Stomach (tissue), 4 donors: ENCODE data around the gene SLC28A1.

Experiments
- CTCF ChIP-seq, 7 experiments: fragments of 450-650 bp in 4 of 7; fragments of 200-600 bp in 3 of 7; sonication (generic) in 3 of 7; IDR thresholded peaks; one replicate each; pipeline ENCODE4 v1.5.1; 2016 to 2019; ENCODE audit warnings: antibody characterized with exemption in 7 of 7, control low read depth in 2 of 7, mild to moderate bottlenecking in 1 of 7
- EP300 ChIP-seq: sonication (generic); formaldehyde crosslinking; IDR thresholded peaks from one replicate; pipeline ENCODE4 v1.6.1; 2017; ENCODE audit warnings: antibody characterized with exemption
- POLR2A ChIP-seq, 4 donors: fragments of 450-650 bp; IDR thresholded peaks; one replicate each; pipeline ENCODE4 v1.6.1; 2016; ENCODE audit warnings: antibody characterized with exemption in 4 of 4, control low read depth in 2 of 4, mild to moderate bottlenecking in 1 of 4, moderate library complexity in 1 of 4
- POLR2AphosphoS5 ChIP-seq, 3 donors: sonication (generic); formaldehyde crosslinking; IDR thresholded peaks; one replicate each; pipeline ENCODE4 v1.6.1; 2016; ENCODE audit warnings: antibody characterized with exemption in 3 of 3

- TF ChIP-seq POLR2A (IDR thresholded peaks at IDR 0.05) (no peak), POLR2AphosphoS5 (IDR thresholded peaks at IDR 0.05) (no peak), CTCF (IDR thresholded peaks at IDR 0.05) (no peak), EP300 (no peak)
Observed at GRCh38 chr15:84907731-84908130, 23.3 kb downstream of the SLC28A1 start.
